GM19025 (cell line): ENCODE measurements around the gene GABRG3.

Source experiments
- ATAC-seq: cut with Tn5 transposase; IDR thresholded peaks from one replicate; pipeline ENCODE4 v1.9.1; 2021; ENCODE audit warnings: mild to moderate bottlenecking, low read depth, moderate library complexity; ENCODE audit not compliant: unreplicated experiment

Gene GABRG3

DNA sequence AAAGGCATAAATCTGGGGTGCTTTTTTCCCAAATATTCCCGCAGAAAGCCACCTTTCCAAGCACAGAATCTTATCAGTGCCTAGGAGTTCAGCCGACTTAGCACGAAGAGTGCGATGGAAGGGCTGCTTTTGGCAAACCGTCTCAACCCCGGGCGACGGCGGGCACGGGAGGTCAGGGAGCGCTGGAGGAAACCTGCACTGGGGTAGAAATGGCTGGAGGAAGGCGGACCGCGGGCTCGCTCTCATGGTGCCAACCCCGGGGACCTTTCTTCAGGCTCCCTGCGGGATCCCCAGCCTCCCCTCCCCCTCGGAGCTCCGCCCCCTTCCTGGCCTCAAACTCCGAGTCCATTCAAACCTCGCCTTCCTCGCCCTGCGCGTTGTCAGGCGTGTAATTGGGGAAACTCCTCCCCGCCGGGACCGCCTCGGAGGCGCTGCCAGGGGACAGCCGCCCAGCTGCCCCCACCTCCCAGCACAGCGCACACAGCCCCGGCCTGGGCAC, at the start of gene GABRG3:
TSS of gene GABRG3 (plus strand) at position 470 of the 499 bp plus-strand sequence.
- no peak for ATAC-seq

DNA sequence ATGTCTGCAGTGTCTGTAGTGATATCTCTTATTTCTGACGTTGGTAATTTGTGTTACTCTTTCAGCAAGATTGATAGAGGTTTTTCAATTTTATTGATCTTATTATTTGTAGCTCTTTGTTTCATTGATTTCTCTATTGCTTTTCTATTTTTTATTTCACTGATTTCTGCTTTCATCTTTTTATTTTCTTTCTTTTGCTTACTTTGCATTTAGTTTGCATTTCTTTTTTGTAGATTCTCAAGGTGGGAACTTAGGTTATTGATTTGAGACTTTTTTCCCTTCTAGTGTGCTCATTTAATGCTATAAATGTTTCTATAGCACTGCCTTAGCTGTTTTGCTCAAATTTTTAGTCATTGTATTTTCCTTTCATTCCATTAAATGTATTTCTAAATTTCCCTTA, 49.5 kb upstream of the GABRG3 start:
- no peak for ATAC-seq

DNA sequence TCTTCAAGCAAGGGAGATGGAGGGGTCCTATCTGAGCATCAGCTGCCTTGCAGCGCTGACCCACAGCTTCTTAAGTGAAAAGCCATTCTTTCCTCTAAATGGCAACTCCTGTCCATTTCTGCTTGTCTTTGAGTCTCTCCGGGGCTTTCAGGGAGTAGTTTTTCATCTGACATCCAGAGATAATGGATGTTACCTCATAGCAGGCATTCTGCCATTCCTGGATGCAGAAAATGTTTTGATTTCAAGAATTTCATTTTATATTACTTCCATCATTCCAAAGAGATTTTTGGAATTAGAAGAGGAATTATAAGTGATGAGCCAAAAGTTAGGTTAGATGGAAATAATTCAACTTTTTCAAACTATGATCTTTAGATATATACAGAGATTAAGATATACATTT, 44.9 kb upstream of the GABRG3 start:
- no peak for ATAC-seq

DNA sequence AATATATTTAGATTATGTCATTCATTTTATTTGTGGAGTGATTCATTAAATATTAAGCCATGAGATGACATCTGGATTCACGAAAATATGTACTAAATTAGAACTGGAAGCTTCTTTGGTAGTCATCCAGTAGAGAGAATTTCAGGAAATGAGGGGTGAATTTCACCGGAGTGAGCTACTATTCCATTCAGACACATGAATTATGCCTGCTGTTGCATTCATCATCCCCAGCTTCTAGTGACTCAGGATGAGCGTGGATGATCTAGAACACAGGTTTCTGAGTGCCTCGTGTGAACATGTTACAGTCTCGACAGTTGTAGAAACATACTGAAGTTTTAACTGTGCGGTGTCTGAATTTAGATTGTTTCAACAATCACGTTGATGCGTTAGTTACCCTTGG, 42.9 kb upstream of the GABRG3 start:
- ATAC-seq, result no peak

DNA sequence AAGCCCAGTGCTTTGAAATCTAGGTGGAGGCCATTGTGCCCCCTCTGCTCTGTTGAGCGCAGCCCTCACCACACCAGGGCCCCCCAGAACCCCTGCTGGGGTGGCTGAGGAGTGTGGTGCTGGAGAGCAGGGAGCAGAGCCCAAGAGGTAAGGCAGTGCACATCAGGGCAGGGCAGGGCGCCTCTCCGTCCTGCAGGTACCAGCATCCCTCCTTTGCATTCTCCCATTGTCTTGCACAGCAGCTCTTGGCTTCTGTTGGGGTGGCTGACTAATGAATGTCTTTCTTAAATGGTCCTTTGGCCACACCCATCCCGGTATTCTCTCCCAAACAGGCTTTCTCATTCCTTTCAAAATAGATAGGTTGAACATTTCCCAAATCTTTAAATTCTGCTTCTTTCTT, 41.4 kb upstream of the GABRG3 start:
- no peak for ATAC-seq

DNA sequence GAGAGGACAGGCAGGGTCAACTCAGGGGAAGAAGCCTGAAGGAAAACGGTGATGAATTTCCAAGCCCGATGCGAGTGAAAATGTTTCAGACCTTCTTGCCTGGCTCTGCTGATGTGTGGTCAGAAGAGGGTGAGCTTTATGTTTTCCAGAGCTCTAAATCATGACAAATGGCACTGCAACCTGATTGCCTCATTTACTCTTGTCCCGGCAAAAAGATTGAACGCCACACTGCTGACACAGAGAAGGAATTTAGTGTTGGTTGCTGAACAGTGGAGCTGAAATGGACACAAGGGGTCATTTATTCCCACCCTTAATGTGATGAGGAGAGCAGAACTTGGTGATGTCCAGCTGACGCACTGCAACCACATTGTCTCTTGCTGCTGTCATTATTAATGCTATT, 36.1 kb upstream of the GABRG3 start:
- no peak for ATAC-seq

DNA sequence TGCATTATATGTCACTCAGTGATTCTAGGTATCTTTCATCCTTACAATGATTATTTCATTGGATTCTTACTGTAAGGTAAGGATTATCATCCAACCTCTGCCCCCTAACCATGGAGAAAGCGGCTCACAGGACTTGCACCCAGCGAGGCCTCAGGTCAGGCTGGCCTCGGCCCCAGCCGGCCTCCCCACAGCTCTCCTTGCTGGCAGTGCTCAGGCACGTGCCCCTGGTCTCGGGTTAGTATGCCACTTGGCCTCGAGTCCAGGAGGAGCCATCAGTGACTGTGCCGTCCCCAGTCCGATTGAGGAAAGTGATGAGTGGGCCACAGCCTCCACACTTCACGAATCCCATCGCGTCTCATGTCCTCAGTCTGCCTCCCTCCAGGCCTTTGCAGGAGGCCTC, 35.7 kb upstream of the GABRG3 start:
- no peak for ATAC-seq

DNA sequence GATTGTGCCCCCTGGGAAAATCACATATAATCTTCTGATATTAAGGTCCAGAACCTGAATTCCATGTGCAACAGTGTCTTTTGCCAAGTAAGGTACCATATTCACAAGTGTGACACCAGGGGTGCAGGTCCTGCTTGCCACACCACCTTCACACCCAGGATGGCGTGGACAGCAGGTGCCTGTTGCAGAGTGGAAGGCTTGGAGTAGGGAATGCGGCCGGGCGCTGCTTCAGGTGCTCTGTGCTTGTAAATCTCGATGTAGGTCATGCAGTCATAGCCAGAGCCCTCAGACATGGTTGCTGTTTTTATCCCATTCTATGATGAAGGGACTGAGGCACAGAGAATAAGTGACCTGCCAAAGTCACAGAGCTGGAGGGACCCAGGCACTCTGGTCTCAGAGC, 34.5 kb upstream of the GABRG3 start:
- no peak for ATAC-seq

DNA sequence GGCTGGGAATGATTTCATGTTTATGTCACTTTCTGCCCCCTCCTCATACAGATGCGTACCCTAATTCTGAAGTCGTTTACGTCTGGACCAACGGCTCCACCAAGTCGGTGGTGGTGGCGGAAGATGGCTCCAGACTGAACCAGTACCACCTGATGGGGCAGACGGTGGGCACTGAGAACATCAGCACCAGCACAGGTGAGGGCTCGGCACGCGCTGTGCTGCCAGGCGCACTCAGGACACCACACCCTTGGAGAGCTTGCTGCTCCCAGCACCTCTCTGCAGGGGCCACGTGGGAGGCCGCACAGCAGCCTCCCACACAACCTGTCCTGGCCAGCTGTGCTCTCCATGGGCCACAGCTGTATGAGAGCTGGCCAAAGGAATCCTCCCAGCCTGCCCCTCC, 33.8 kb upstream of the GABRG3 start:
- no peak for ATAC-seq

DNA sequence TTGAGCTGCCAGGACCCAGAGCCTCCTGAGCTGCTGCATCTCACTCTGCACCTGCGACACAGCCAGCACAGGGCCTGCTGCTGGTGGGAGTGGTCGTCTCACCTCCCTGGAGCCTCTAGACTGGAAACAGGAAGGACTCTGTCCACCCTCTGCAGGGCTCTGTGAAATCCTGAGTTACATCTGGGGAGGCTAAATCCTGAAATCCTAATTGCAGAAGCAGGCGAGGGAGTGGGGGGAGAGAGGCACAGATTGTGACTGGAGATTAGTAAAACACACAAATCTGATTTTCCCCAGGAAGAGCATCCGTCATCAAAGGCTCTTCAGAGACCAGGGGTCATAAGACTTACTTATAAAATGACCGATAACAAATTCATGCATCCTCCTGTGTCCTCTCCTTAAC, 31.6 kb upstream of the GABRG3 start:
- ATAC-seq, result no peak

DNA sequence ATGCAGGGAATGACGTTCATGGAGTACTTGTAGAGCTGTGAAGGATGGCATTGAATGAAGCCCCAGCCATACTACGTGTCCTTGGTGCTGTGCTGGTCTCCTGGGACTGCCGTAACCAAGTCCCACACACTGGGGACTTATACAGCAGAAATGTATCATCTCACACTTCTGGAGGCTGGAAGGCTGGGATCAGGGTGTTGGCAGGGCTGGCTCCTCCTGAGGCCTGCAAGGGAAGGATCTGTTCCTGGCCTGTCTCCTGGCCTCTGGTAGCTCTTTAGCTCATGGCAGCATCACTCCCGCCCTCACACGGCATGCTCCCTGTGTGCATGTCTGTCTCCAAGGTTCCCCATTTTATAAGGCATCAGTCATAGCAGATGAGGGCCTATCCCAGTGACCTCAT, 29.5 kb upstream of the GABRG3 start:
- ATAC-seq, result no peak

DNA sequence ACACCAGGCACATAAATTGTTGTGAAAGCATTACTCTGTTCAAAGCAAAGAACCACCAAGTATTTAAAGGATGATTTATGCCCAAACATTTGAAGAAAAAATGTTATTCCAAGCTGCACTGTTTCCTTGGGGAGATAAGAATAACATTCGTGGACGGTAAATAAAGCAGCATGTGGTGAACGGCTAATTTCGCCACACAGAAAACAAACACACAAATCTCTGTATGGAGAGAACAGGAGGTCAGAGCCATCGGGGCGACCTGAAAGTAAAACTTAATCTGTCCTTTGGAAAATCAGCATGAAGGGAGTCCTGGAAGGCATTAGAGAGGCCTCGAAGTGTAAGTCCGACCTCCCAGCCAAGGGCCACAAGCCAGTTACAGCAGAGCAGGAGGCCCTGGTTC, 27.1 kb upstream of the GABRG3 start:
- ATAC-seq, result no peak

DNA sequence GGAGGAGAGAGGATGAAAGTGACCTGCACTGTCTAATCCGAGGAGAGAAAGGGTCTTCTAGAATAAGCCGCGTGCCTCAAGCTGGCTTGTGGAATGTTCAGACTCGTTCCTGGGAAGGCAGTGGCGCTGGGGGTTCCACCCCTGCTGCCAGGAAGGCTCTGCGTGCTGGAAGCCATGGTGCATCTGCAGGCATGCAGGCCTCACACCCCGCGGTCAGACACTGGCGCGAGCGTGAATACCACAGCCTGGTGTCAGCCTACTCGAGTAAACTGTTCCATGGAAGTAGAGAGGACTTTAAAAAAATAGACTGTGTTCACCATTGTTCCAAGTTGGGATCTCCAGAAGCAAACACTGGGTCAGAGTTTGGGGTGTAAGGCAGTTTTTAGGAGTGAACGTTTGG, 25.9 kb upstream of the GABRG3 start:
- no peak for ATAC-seq

DNA sequence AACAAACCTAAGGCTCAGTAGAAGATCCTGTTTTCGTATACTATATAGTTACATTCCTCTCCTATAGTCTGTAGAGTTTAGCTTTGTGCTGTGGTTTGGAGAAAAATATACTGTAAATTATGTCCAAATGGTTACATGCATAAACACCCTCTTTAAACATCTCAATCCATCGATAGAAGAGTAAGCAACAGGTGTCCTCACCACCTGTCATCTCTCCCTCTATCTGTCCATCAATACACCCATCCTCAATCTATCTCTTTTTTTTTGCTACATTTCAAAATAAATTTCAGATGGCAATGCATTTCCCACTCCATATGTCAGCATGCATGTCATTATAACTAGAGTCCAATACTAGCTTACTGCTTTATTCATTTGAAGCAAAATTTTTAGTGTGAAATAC, 21.0 kb upstream of the GABRG3 start:
- ATAC-seq, result no peak

DNA sequence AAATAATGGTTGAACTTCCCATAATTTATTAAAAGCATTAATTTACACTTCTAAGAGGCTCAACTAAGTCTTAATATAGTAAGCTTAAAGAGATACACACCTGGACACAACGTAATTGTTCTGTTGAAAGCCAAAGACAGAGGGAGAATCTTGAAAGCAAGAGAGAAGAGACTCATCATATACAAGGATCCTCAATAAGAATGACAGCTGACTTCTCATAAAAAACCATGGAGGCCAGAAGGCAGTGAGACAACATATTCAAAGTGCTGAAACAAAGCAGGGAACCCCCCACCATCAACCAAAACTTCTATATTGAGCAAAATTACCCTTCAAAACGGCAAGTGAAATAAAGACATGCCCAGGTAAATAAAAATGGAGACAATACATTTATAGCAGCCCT, 16.6 kb upstream of the GABRG3 start:
- ATAC-seq, result no peak

DNA sequence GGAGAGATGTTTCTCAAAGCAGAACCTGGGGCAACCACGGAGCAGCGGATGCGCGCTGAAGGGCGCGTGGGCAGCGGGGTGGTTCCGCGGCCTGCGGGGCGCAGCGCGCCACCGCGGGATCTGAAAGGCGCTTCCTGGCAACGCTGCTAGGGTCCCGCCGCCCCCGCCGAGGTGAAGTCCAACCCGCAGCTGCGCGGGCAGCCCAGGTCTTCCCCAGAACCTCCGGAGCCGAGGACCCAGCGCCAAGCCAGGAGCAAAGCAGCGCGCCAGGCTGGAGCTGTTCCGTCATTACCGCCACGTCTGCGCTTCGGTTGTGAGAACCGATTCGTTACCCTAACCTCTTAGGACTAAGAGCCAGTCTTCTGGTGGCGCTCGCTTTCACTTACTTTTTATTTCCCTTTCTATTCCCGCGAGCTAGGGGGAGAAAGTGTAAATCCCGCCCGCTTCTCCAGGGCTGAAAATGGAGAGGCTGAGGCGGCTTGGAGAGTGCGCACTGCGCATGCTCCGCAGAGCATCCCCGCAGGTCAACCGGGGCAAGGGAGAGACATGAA, 3.2 kb upstream of the GABRG3 start:
- no peak for ATAC-seq

DNA sequence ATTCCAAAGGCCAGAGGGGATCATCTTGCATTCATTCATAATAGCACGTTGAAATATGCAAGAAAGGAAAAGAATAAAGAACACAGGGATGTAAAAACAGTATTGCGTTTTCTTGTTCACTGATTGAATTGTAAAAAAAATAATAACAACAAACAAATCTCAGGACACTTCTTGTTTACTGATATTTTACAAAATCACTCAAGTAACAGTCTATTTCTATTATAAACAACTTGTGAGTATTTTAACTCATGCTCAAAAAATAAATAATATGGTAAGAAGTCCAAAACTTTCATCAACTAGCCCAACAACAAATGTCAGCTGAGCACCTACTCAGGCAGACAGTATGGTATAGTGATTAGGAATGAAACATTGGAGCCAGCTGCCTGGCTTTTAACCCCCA, 2.2 kb upstream of the GABRG3 start:
- no peak for ATAC-seq

DNA sequence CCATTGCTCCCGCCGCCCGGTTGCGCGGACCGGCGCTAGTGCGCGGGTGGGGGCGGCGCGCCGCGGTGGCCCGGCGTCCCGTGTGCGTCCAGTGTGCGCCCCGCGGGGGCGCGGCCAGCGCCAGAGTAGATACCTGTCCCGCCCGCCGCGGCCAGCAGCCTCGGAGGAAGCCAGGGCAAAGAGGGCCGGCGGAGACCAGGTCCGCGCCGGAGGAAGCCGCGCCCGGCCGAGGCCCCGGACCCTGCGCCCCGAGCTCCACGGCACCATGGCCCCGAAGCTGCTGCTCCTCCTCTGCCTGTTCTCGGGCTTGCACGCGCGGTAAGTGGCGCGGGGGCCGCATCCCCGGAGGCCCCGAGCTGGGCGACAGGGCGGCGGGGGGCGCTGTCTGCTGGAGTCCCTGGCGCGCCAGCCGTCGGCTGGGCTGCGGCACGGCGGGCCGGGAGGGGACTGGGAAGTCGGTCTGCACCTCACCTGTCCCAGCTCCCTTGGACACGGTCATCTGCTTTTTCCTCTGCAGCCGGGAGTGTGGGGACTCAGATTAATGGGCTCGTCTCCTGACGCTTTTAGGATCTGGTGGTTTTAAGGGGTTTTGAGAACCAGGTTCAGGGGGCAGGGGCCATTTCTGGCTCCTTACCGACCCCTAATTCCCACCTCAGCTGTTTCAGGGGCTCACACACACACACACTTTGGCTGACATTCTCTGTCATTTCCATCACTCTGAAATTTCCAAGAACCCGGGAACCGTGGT, 464 bp downstream of the GABRG3 start:
- ATAC-seq, result no peak

DNA sequence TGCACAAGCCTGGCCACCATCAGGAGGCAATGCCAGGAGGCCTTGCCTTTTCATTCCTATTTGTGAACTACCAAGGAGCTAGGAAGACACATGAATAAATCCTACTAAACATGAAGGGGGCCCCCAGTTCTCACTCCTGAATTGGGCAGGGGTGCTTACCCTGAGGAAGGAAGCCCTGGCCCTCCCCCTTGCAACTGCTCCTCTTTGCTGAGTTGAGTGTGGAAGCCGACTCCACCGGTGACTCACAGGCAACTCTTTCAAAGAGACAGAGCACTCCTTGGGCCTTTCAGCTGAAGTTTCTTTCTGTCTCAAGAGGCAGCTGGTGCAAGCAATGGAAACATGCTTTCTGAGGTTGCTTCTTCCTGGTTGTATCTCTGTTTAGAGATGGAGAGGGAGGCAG, 1.7 kb downstream of the GABRG3 start:
- no peak for ATAC-seq

DNA sequence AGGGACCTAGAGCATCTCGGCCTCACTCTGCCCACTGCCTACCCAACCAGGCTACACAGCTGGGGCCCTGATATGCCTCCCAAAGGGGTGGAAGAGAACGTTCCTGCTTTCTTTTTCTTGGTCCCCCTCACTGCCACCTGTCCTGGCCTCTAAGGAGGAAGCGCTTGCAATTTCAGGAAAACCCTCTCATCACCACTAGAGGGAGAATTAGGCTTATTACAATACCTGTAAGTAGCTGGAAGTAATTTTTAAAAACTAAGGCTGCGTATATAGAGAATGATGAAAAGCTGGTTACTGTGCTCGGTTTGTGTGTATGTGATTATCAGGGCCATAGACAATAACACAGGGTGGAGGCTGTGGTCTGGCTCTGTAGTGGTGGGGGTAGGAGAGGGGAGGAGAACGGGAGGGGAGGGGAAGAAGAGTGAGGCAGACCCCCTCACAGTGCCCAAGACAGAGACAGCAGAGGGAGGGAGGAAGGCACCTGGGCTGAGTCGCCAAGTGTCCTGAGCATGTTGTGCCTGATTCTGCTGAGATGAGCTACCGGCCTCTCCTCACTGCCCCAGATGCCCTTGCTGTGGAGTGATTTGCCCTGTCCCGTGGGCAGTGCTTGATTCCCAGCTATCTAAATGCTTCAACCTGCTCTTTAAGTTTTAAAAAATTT, 3.3 kb downstream of the GABRG3 start:
- ATAC-seq, result no peak

DNA sequence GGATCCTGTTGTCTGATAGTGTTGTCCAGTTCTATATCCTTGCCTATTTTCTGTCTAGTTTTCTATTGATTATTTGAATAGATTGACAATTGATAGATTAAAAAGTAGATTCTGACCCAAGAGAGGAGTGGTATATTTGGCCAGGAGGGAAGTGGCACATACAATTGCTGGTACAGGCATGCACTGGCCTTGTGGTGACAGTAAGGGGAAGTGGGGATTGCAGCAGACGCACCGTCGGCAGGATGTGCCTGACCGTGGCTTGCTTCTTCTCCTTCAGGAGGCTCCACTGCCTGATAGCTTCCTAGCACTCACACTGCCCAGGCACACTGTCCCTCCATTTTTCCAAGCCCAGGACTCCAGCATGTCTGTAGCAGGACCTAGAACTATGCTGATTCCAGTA, 10.5 kb downstream of the GABRG3 start:
- ATAC-seq, result no peak

DNA sequence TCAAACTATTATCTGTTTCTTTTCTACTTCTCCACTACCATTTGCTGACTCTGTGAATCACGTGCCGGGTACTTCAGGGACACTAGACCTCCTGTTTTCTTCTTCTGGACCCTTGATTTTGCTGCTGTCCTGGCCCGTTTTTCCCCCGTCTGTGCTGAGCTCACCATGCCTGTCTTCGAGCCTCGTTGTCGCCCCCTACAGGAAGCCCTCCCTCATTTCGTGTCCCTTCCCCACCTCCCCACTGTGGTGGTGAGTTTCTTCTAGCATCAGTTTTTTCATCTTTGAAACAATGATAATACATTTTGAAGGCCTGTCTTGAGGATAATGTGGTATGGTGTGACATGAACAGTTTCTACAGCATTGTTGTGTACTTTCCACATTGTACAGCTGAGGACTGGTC, 12.8 kb downstream of the GABRG3 start:
- ATAC-seq, result no peak
